HEK293T (cell line): Measurements from ENCODE around the gene JUNB.

Experiments used
- CTCF ChIA-PET: fragments of 350-600 bp; formaldehyde crosslinking; extraction: SDS; loops from one replicate; lab custom pipeline; 2021; ENCODE audit warnings: antibody characterized with exemption, inconsistent platforms; lab: Yijun Ruan, JAX
- POLR2A ChIA-PET: fragments of 350-600 bp; formaldehyde crosslinking; extraction: SDS; loops from one replicate; lab custom pipeline; 2020; ENCODE audit warnings: antibody characterized with exemption, inconsistent platforms; lab: Yijun Ruan, JAX
- DNase-seq: peaks from one replicate; pipeline ENCODE4 v3.0.0; 2012; ENCODE audit warnings: mixed read lengths; ENCODE audit errors: extremely low spot score
- ARNT ChIP-seq: fragments of 450-650 bp; IDR thresholded peaks from 2 replicates; pipeline ENCODE4 v1.6.1; 2017; ENCODE audit warnings: mild to moderate bottlenecking
- BHLHE40 ChIP-seq: fragments of 450-650 bp; IDR thresholded peaks from 2 replicates; pipeline ENCODE4 v1.6.1; 2016; ENCODE audit warnings: mild to moderate bottlenecking, moderate library complexity, borderline replicate concordance
- CTBP1 ChIP-seq: fragments of 450-650 bp; IDR thresholded peaks from 2 replicates; pipeline ENCODE4 v1.6.1; 2016; ENCODE audit warnings: borderline replicate concordance
- ELF4 ChIP-seq: fragments of 450-650 bp; IDR thresholded peaks from 2 replicates; pipeline ENCODE4 v1.6.1; 2017; ENCODE audit warnings: antibody characterized with exemption
- FOXA1 ChIP-seq: fragments of 450-650 bp; IDR thresholded peaks from 2 replicates; pipeline ENCODE4 v1.6.1; 2016; ENCODE audit warnings: mild to moderate bottlenecking
- FOXK2 ChIP-seq: fragments of 450-650 bp; IDR thresholded peaks from 2 replicates; pipeline ENCODE4 v1.6.1; 2016; ENCODE audit warnings: mild to moderate bottlenecking
- FOXM1 ChIP-seq: fragments of 450-650 bp; IDR thresholded peaks from 2 replicates; pipeline ENCODE4 v1.6.1; 2017; ENCODE audit warnings: mild to moderate bottlenecking, borderline replicate concordance
- HDGF ChIP-seq: fragments of 450-650 bp; IDR thresholded peaks from 2 replicates; pipeline ENCODE4 v1.6.1; 2017; ENCODE audit warnings: antibody characterized with exemption, borderline replicate concordance
- L3MBTL2 ChIP-seq: fragments of 450-650 bp; conservative IDR thresholded peaks from 2 replicates; pipeline ENCODE4 v1.6.1; 2016; ENCODE audit warnings: mild to moderate bottlenecking
- LEF1 ChIP-seq: fragments of 450-650 bp; IDR thresholded peaks from 2 replicates; pipeline ENCODE4 v1.6.1; 2017; ENCODE audit warnings: mild to moderate bottlenecking, borderline replicate concordance
- NFRKB ChIP-seq: fragments of 450-650 bp; IDR thresholded peaks from 2 replicates; pipeline ENCODE4 v1.6.1; 2016; ENCODE audit warnings: mild to moderate bottlenecking, moderate library complexity
- SP1 ChIP-seq: fragments of 450-650 bp; IDR thresholded peaks from 2 replicates; pipeline ENCODE4 v1.6.1; 2017
- SUZ12 ChIP-seq: fragments of 450-650 bp; IDR thresholded peaks from 2 replicates; pipeline ENCODE4 v1.6.1; 2016; ENCODE audit warnings: mild to moderate bottlenecking
- TARDBP ChIP-seq: fragments of 450-650 bp; IDR thresholded peaks from 2 replicates; pipeline ENCODE4 v1.6.1; 2016
- ZNF384 ChIP-seq: fragments of 450-650 bp; IDR thresholded peaks from 2 replicates; pipeline ENCODE4 v1.6.1; 2016
- TF ChIP-seq, protein P1 (sequence below): fragments of 450-650 bp; IDR thresholded peaks from 2 replicates; pipeline ENCODE4 v1.6.1; 2016

Gene JUNB

DNA sequence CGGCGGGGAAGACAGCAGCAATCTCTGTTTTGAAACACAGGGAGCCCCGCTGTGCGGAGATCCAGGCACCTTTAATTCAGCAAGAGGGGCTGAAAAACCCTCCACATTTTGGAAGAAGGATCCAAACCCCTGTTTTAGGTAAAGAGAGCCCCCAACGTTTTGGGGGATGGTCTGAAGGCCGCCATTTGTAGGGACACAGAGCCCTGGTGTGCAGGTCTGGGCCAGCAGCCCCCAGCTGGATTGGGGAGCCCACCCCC, 12.5 kb upstream of the JUNB start:
- TF ChIP-seq SUZ12 (no peak), BHLHE40 (no peak), CTBP1 (no peak), HDGF (no peak), L3MBTL2 (no peak), ARNT (no peak), FOXA1 (no peak), SP1 (no peak), ZNF384 (no peak), ELF4 (no peak), FOXK2 (no peak), NFRKB (no peak)
- TF ChIP-seq, protein P1, sequence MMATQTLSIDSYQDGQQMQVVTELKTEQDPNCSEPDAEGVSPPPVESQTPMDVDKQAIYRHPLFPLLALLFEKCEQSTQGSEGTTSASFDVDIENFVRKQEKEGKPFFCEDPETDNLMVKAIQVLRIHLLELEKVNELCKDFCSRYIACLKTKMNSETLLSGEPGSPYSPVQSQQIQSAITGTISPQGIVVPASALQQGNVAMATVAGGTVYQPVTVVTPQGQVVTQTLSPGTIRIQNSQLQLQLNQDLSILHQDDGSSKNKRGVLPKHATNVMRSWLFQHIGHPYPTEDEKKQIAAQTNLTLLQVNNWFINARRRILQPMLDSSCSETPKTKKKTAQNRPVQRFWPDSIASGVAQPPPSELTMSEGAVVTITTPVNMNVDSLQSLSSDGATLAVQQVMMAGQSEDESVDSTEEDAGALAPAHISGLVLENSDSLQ = no peak
- ChIA-PET POLR2A (interaction anchor here (1.0 to 3.7 kb wide), 4 partner anchors 10 to 28 kb away, joined by 3 to 55 read pairs (median 4); partner anchors contain the start of genes JUNB and RNASEH2A), CTCF (interaction anchor here (0.6 to 3.3 kb wide), 8 partner anchors 9 to 1270 kb away, joined by 3 to 19 read pairs (median 6); partner anchors contain the start of gene JUNB)
- DNase-seq = no peak

DNA sequence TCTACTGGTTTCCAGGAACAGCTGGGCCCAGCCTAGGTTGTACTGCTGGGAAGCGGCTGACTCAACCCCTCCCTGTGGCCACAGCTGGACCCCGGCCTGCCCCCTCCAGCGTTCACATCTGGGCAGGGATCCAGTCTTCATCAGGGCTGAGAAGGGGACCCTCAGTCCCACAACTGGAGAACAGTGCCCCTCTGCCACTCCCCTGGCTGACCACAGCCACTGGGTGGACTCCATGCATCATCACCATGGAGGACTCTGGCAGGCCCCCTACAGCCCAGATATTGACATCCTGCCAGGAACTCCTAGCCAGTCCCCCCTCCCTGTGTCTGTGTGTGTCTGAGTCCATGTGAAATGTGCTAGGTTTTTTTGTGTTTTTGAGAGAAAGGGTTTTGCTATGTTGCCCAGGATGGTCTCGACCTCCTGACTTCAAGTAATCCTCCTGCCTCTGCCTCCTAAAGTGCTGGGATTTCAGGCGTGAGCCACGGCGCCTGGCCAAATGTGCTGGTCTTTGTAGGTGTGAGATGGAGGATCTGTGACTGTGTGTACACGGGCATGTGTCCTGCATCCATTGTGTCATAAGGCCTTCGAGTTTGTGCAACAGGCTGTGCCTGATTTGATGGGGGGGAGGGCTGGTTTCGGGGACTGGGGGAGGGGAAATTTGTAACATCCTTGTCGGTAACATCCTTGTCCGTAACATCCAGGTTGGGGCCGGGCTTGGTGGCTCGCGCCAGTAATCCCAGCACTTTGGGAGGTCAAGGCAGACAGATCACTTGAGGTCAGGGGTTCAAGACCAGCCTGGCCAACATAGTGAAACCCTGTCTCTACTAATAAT, 11.9 kb upstream of the JUNB start:
- no peak for DNase-seq
- POLR2A ChIA-PET = interaction anchor here (1.0 to 3.7 kb wide), 4 partner anchors 10 to 27 kb away, joined by 3 to 55 read pairs (median 4); partner anchors contain the start of genes JUNB and RNASEH2A
- TF ChIP-seq, protein P1 = no peak
- no peak for TF ChIP-seq FOXM1
- no peak for TF ChIP-seq FOXA1
- TF ChIP-seq CTBP1 = no peak
- TF ChIP-seq ZNF384 = no peak
- TF ChIP-seq SP1 = no peak
- TF ChIP-seq SUZ12 = no peak
- TF ChIP-seq LEF1 = no peak
- no peak for TF ChIP-seq ELF4
- no peak for TF ChIP-seq FOXK2
- CTCF ChIA-PET = interaction anchor here (0.6 to 3.3 kb wide), 3 partner anchors 13 to 1270 kb away, joined by 5 to 19 read pairs (median 15); partner anchors contain the start of gene JUNB

DNA sequence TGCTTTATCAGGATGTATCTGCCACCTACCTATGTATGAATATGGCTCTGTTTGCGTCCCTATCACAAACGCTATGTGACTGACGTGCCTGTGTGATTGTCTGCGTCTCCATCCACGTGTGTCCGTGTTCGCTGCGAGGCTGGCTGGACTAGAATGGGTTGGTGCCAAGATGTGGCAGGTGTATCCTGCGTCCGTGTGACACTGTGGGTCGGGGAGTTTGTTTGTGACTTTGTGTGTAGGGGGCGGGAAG, 9.2 kb upstream of the JUNB start:
- ChIA-PET POLR2A (interaction anchor here (2.6 kb wide), 1 partner anchor 10 kb away, joined by 26 read pairs; the partner anchor contains the start of gene JUNB), CTCF (interaction anchor here (1.4 kb wide), 1 partner anchor 22 kb away, joined by 5 read pairs; no protein-coding TSS in a partner anchor)
- no peak for TF ChIP-seq HDGF
- TF ChIP-seq, protein P1 = peak; percentile 54

DNA sequence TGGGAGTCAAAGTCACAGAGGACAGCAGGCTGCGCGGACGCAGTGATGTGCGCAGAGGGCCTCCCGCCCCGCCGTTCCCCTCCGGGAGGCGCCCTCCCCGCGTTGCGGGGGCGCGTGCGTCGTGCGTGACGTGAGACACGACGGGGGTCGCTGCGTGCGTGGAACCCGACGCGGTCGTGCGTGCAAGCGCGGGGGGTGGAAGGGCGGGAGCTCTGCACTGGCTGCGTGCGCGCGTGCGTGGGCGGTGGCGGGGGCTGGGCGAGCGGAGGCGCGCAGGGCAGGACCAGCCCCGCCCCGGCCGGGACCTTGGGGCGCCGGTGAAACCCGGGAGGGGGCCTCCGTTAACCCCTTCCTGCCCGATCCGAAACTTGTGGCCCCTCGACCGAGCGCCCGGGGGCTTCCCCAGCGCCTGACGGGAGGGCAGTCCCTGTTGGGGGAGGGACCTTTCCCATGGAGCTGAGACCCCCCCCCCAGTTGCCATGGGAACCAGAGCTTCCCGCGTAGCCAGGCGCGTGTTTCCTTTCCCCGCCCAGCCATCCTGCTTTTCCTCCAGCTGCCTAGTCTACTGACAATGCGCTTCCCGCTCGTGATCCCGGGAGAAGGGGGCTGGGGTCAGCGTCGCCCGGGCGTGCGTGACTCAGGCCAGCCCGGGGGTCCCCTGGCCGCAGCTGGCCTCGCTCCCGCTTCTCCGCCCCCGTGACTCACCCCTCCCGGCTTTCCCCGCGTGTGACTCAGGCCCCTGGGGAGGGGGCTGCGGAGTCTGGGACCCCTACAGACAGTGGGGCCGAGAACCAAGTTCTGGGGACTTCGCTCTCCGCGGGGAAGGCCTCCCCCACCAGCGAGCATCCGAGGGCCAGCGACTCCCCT, 8.6 kb upstream of the JUNB start:
- no peak for DNase-seq
- CTCF ChIA-PET = interaction anchor here (0.6 to 1.4 kb wide), 5 partner anchors 10 to 25 kb away, joined by 3 to 5 read pairs (median 3); no protein-coding TSS in a partner anchor
- TF ChIP-seq NFRKB (no peak), SP1 (no peak), L3MBTL2 (peak; percentile 63; the same call in 1 of the 2 replicates), FOXM1 (peak; percentile 93), LEF1 (0 out of 2 replicates have a peak, but pooled peaks have one; percentile 52), TARDBP (peak; percentile 98), SUZ12 (no peak), ZNF384 (no peak)
- POLR2A ChIA-PET = interaction anchor here (2.6 kb wide), 1 partner anchor 10 kb away, joined by 26 read pairs; the partner anchor contains the start of gene JUNB

More for the DNA sequence above, 9.2 kb upstream of the JUNB start:
- no peak for DNase-seq

DNA sequence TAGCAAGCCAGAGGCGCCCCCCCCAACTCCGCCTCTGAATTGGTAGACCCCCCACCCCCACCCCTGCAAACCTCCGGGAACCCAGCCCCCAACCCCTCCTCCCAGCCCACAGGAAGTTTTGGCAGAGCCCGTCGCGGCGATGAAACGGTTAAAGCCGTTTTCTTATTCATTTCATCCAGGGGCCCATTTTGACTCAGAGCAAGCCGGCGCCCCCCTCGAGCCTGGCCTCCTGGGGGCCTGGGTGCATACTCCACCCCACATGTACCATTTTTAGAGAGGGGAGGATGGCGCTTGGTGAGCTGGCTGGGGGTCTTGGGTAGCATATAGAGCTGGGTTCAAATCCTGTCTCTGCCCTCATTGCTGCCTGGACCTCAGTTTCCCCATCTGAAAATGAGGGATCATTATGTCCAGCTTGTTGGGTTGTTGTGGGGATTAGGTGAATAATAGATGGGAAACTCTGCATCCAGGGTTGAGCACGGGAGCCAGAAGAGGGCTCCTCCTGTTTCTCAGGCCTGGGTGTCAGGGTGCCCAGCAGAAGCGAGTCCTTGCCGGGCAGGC, 7.9 kb upstream of the JUNB start:
- ChIA-PET POLR2A (interaction anchor here (2.6 kb wide), 1 partner anchor 9 kb away, joined by 26 read pairs; the partner anchor contains the start of gene JUNB), CTCF (interaction anchor here (0.9 to 1.3 kb wide), 3 partner anchors 9 to 26 kb away, joined by 3 read pairs; no protein-coding TSS in a partner anchor)
- TF ChIP-seq SUZ12 (no peak), FOXA1 (no peak), NFRKB (no peak), L3MBTL2 (no peak), ARNT (no peak), ZNF384 (no peak), FOXM1 (no peak), SP1 (no peak), FOXK2 (no peak), LEF1 (no peak), HDGF (no peak), ELF4 (no peak), BHLHE40 (no peak)
- TF ChIP-seq, protein P1 = no peak
- DNase-seq = no peak
